Heart left ventricle (tissue), 11 donors: ENCODE results near the gene UBE2V1. TPM values are rescaled to one million over a fixed set of nuclear protein-coding genes. Genes with fewer than 3 reads are reported as not detected.

Source experiments
- polyA plus RNA-seq, 2 donors: library from polyadenylated mRNA; stranded (reverse); fragments of 200-250 nt; gene quantifications; one replicate each; pipeline ENCODE4 v1.2.3, GENCODE V29; 2013
- total RNA-seq, 9 donors: library from RNA; depleted of rRNA in 2 of 9; stranded (reverse); fragments of >200 nt in 2 of 9; fragmentation: NEBNext Ultra II Directional in 3 of 9; extraction: Animal tissue kit (Norgen Biotek cat#: 25700) in 3 of 9; gene quantifications; one replicate each; pipeline versions ENCODE4 v1.1.0 to v1.2.4, GENCODE V29; 2016 to 2023
- donor health status: ischemic (EF 13 %, LVEDD 7.1; RV severe dilation, severe dysfunction).
- donor health status: healthy with polysubstance abuse.
- donor health status: DM: no; HTN: yes; CAD: no.
- donor health status: DM: no; HTN: no; CAD: no.
- donor health status: ischemic (EF 25% LVEDD 5.7; RV mildly dilated, moderate dysfunction).
- donor health status: healthy.
- donor health status: DM: yes; HTN: yes; CAD: no.
- donor health status: PGD.
- donor health status: nonischemic (EF 23%, LVEDD 6.1; RV moderate dilation, normal function).

Gene UBE2V1
- total and polyA plus RNA-seq, 11 donors = 54.2 to 105 (median 78.5) TPM

Other genes with a start within 250 kb of the UBE2V1 start
- 1 to 10 TPM; 5.9 to 9.3 (median 7.8) TPM for gene SPATA2, start 197.6 kb downstream of the UBE2V1 start, total RNA-seq
- gene SPATA2, start 197.6 kb downstream of the UBE2V1 start, polyA plus RNA-seq = 1 to 10 TPM; 4.3 to 8.0 TPM
- 100 to 1,000 TPM in 2 of 9 donors, 10 to 100 TPM in 7; 42.1 to 128 (median 52.4) TPM for gene RNF114, start 176.8 kb downstream of the UBE2V1 start, total RNA-seq
- 10 to 100 TPM; 36.5 to 48.5 TPM for gene RNF114, start 176.8 kb downstream of the UBE2V1 start, polyA plus RNA-seq
- gene SNAI1, start 130.2 kb downstream of the UBE2V1 start, total RNA-seq = 1 to 10 TPM in 6 of 9 donors, under 1 TPM in 3; 0.37 to 6.7 (median 1.6) TPM
- gene SNAI1, start 130.2 kb downstream of the UBE2V1 start, polyA plus RNA-seq = 1 to 10 TPM in 1 of 2 donors, under 1 TPM in 1; 0.95 to 3.1 TPM
- gene PEDS1, start 40.6 kb upstream of the UBE2V1 start, total RNA-seq = 10 to 100 TPM; 13.7 to 37.4 (median 23.6) TPM
- gene PEDS1, start 40.6 kb upstream of the UBE2V1 start, polyA plus RNA-seq = 10 to 100 TPM; 28.4 to 35.3 TPM
- 100 to 1,000 TPM in 1 of 9 donors, 10 to 100 TPM in 8; 30.2 to 122 (median 63.3) TPM for gene CEBPB, start 77.7 kb upstream of the UBE2V1 start, total RNA-seq
- gene CEBPB, start 77.7 kb upstream of the UBE2V1 start, polyA plus RNA-seq = 10 to 100 TPM; 14.7 to 19.8 TPM